Vagina (tissue), 2 donors: ENCODE data around the gene THBD. TPM values are rescaled to one million over a fixed set of nuclear protein-coding genes. Genes with fewer than 3 reads are reported as not detected.
A peak's percentile ranks its signal among the peaks of the same experiment; 100 is the strongest.

ENCODE experiments used
- DNase-seq, 2 donors: peaks; one replicate each; pipeline ENCODE4 v3.0.0-alpha.2; 2017; ENCODE audit errors: extremely low spot score in 2 of 2
- H3K27ac ChIP-seq: fragments of 200-600 bp; sonication (generic); one replicate; pipeline ENCODE4 v1.5.1; 2019
- H3K27me3 ChIP-seq: fragments of 200-600 bp; sonication (generic); one replicate; pipeline ENCODE4 v1.5.1; 2019
- H3K36me3 ChIP-seq, 2 donors: fragments of 200-600 bp; sonication (generic); one replicate each; pipeline ENCODE4 v1.5.1; 2017 to 2019
- H3K4me1 ChIP-seq: fragments of 200-600 bp; sonication (generic); one replicate; pipeline ENCODE4 v1.5.1; 2019
- H3K4me3 ChIP-seq, 2 donors: fragments of 200-600 bp; sonication (generic); 1 replicate in 1 of 2; 2 replicates in 1 of 2; pipeline ENCODE4 v1.5.1; 2016 to 2019
- H3K9me3 ChIP-seq: fragments of 200-600 bp; sonication (generic); one replicate; pipeline ENCODE4 v1.5.1; 2019
- CTCF ChIP-seq, 3 experiments: fragments of 450-650 bp in 2 of 3; fragments of 200-600 bp in 1 of 3; sonication (generic) in 1 of 3; IDR thresholded peaks; one replicate each; pipeline ENCODE4 v1.5.1; 2017 to 2019; ENCODE audit warnings: antibody characterized with exemption in 3 of 3, mild to moderate bottlenecking in 2 of 3, moderate library complexity in 2 of 3
- POLR2A ChIP-seq, 2 donors: fragments of 450-650 bp; IDR thresholded peaks; one replicate each; pipeline ENCODE4 v1.6.1; 2017; ENCODE audit warnings: antibody characterized with exemption in 2 of 2, mild to moderate bottlenecking in 2 of 2, moderate library complexity in 2 of 2
- POLR2AphosphoS5 ChIP-seq, 2 donors: sonication (generic); formaldehyde crosslinking; IDR thresholded peaks; one replicate each; pipeline ENCODE4 v1.9.0; 2017; ENCODE audit warnings: antibody characterized with exemption in 2 of 2, mild to moderate bottlenecking in 2 of 2, low read depth in 1 of 2; ENCODE audit not compliant: insufficient read depth in 1 of 2
- intact Hi-C: fragments of 100-400 bp; cut with DNase I; formaldehyde crosslinking; loops from one replicate; pipeline ENCODE4 v1.15.1; 2023
- total RNA-seq: library from RNA; depleted of rRNA; stranded (reverse); fragments of >200 nt; gene quantifications from one replicate; pipeline ENCODE4 v1.2.3, GENCODE V29; 2016

Gene THBD
- total RNA-seq, 1 donor from 2014 or later: 76.9 TPM

GRCh38 chr20:23002276-23002675 lies 47.2 kb downstream of the THBD start:
- Histone ChIP-seq H3K4me1 (no peaks in the 10 kb centered on the region), H3K36me3 (no peaks in the 10 kb centered on the region), H3K9me3 (no peaks in the 10 kb centered on the region), H3K27me3 (no peaks in the 10 kb centered on the region), H3K4me3 (no peak overlapping the region), H3K27ac (no peak overlapping the region)
- no peak for TF ChIP-seq CTCF (IDR thresholded peaks at IDR 0.05)
- no peak for TF ChIP-seq POLR2A (IDR thresholded peaks at IDR 0.05)
- no peak for TF ChIP-seq POLR2AphosphoS5 (IDR thresholded peaks at IDR 0.05; ENCODE audit: insufficient read depth in 1 of 2, low read depth in 1 of 2)
- DNase-seq: peak in 1 of 2 donors; percentile 67
- intact Hi-C loops: no loop called here

- intact Hi-C loops: no loop called here
- TF ChIP-seq POLR2A (IDR thresholded peaks at IDR 0.05): no peak
- TF ChIP-seq POLR2AphosphoS5 (IDR thresholded peaks at IDR 0.05; ENCODE audit: insufficient read depth in 1 of 2, low read depth in 1 of 2): no peak
- TF ChIP-seq CTCF (IDR thresholded peaks at IDR 0.05): no peak
- H3K27ac ChIP-seq: no peak overlapping the region
Observed at GRCh38 chr20:23000232-23000947, 49.1 kb downstream of the THBD start.

GRCh38 chr20:22999756-23000155 lies 49.7 kb downstream of the THBD start:
- Histone ChIP-seq H3K27ac (no peak overlapping the region), H3K27me3 (no peaks in the 10 kb centered on the region), H3K9me3 (no peaks in the 10 kb centered on the region), H3K36me3 (no peaks in the 10 kb centered on the region), H3K4me3 (no peak overlapping the region), H3K4me1 (no peaks in the 10 kb centered on the region)
- DNase-seq: peak in 1 of 2 donors; percentile 42
- TF ChIP-seq POLR2AphosphoS5 (IDR thresholded peaks at IDR 0.05; ENCODE audit: insufficient read depth in 1 of 2, low read depth in 1 of 2): no peak
- no peak for TF ChIP-seq CTCF (IDR thresholded peaks at IDR 0.05)
- TF ChIP-seq POLR2A (IDR thresholded peaks at IDR 0.05): no peak
- intact Hi-C loops: no loop called here

More at GRCh38 chr20:23000232-23000947, 49.1 kb downstream of the THBD start:
- H3K36me3 ChIP-seq: no peaks in the 10 kb centered on the region
- no peaks in the 10 kb centered on the region for H3K4me1 ChIP-seq
- no peaks in the 10 kb centered on the region for H3K9me3 ChIP-seq
- peak; percentile 49 to 67 for DNase-seq
- no peaks in the 10 kb centered on the region for H3K27me3 ChIP-seq
- no peak overlapping the region for H3K4me3 ChIP-seq

GRCh38 chr20:22998476-22998875 lies 51.0 kb downstream of the THBD start:
- intact Hi-C loops: no loop called here
- no peak overlapping the region for H3K4me3 ChIP-seq
- no peaks in the 10 kb centered on the region for H3K9me3 ChIP-seq
- DNase-seq: peak in 1 of 2 donors; percentile 22
- H3K27me3 ChIP-seq: no peaks in the 10 kb centered on the region
- no peak overlapping the region for H3K27ac ChIP-seq
- H3K4me1 ChIP-seq: no peaks in the 10 kb centered on the region
- H3K36me3 ChIP-seq: no peaks in the 10 kb centered on the region
- TF ChIP-seq POLR2A (IDR thresholded peaks at IDR 0.05) (no peak), CTCF (IDR thresholded peaks at IDR 0.05) (no peak), POLR2AphosphoS5 (IDR thresholded peaks at IDR 0.05; ENCODE audit: insufficient read depth in 1 of 2, low read depth in 1 of 2) (no peak)

- Histone ChIP-seq H3K4me1 (no peaks in the 10 kb centered on the region), H3K36me3 (no peaks in the 10 kb centered on the region), H3K27me3 (no peaks in the 10 kb centered on the region), H3K27ac (no peak overlapping the region), H3K9me3 (no peaks in the 10 kb centered on the region), H3K4me3 (no peak overlapping the region)
- intact Hi-C loops: no loop called here
- DNase-seq: peak in 1 of 2 donors; percentile 77
- TF ChIP-seq POLR2AphosphoS5 (IDR thresholded peaks at IDR 0.05; ENCODE audit: insufficient read depth in 1 of 2, low read depth in 1 of 2) (no peak), POLR2A (IDR thresholded peaks at IDR 0.05) (no peak), CTCF (IDR thresholded peaks at IDR 0.05) (no peak)
Observed at GRCh38 chr20:22995923-22996322, 53.5 kb downstream of the THBD start.
